Measurements from ENCODE around the gene DAAM2. TPM values are rescaled to one million over a fixed set of nuclear protein-coding genes. Genes with fewer than 3 reads are reported as not detected.

The DAAM2 gene
- polyA plus RNA-seq, 3 donors: not detected

DNA sequence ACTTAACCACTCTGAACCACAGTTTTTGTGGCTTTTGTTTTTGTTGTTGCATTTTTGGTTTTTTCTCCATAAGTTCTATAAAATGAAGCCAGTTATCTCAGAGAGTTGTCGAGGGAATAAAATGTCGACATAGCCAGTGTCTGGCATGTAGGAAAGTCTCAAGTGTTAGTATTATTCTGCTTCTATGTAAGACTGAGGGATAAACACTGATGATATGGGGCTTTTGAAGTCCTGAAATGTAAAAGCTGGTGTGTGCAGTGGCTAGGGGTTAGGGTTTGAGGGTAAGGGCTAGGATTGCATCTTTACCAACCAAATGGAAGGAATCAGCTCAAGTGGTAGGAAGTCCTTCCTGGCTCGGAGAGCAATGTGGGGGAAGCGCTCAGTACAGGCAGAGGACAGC is 59.2 kb downstream of the DAAM2 start:
- peaks cover 0 to 2% (median 0%) of the 10 kb centered on the region in 7 donors for H3K9me3 Mint-ChIP-seq
- H3K4me1 ChIP-seq (ENCODE audit: control insufficient read depth in 1 of 2, insufficient read depth in 2 of 2, low read length in 2 of 2): no peaks in the 10 kb centered on the region
- no peak overlapping the region for H3K9ac ChIP-seq (ENCODE audit: insufficient read depth, low read length, poor library complexity, severe bottlenecking)
- 100% methylated on average over 1 of the region's 4 CpGs for WGBS (ENCODE audit: insufficient coverage)
- no peak overlapping the region for H3K4me2 ChIP-seq (replicated peaks; ENCODE audit: extremely low read depth, low read length, poor library complexity, severe bottlenecking)
- TF ChIP-seq, protein P1, sequence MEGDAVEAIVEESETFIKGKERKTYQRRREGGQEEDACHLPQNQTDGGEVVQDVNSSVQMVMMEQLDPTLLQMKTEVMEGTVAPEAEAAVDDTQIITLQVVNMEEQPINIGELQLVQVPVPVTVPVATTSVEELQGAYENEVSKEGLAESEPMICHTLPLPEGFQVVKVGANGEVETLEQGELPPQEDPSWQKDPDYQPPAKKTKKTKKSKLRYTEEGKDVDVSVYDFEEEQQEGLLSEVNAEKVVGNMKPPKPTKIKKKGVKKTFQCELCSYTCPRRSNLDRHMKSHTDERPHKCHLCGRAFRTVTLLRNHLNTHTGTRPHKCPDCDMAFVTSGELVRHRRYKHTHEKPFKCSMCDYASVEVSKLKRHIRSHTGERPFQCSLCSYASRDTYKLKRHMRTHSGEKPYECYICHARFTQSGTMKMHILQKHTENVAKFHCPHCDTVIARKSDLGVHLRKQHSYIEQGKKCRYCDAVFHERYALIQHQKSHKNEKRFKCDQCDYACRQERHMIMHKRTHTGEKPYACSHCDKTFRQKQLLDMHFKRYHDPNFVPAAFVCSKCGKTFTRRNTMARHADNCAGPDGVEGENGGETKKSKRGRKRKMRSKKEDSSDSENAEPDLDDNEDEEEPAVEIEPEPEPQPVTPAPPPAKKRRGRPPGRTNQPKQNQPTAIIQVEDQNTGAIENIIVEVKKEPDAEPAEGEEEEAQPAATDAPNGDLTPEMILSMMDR (IDR thresholded peaks at IDR 0.05): no peak
- no peak overlapping the region for H3K4me3 ChIP-seq (replicated peaks in 1 of 3; ENCODE audit: low read depth in 2 of 3, low read length in 3 of 3)
- H3K27ac Mint-ChIP-seq: no peak overlapping the region
- intact Hi-C loops (cut with micrococcal nuclease): no loop called here
- H3K79me2 ChIP-seq (ENCODE audit: insufficient read depth, low read length): no peaks in the 10 kb centered on the region
- no peaks in the 10 kb centered on the region for H3K27me3 ChIP-seq (ENCODE audit: control insufficient read depth in 2 of 2, insufficient read depth in 2 of 2, low read length in 2 of 2)
- no peaks in the 10 kb centered on the region for H3K4me1 Mint-ChIP-seq
- H4K20me1 ChIP-seq (ENCODE audit: insufficient read depth, low read length): no peaks in the 10 kb centered on the region
- peaks cover 2 to 9% (median 4%) of the 10 kb centered on the region in 3 donors for H3K27me3 Mint-ChIP-seq (ENCODE audit: low read depth in 3 of 3)
- no peaks in the 10 kb centered on the region for H3K36me3 ChIP-seq (replicated peaks in 1 of 2; ENCODE audit: control insufficient read depth in 1 of 2, insufficient read depth in 2 of 2, low read length in 2 of 2)
- DNase-seq: no peak
- H3K9me3 ChIP-seq (replicated peaks in 1 of 2; ENCODE audit: control insufficient read depth in 1 of 2, insufficient read depth in 1 of 2, low read length in 2 of 2): no peaks in the 10 kb centered on the region
- no peaks in the 10 kb centered on the region for H3K36me3 Mint-ChIP-seq
- H3K4me3 Mint-ChIP-seq: no peak overlapping the region
- H2AFZ ChIP-seq (ENCODE audit: insufficient read depth, low read depth, low read length, poor library complexity, severe bottlenecking): no peak overlapping the region
- H3K27ac ChIP-seq (ENCODE audit: low read depth in 1 of 2, low read length in 2 of 2): no peak overlapping the region

DNA sequence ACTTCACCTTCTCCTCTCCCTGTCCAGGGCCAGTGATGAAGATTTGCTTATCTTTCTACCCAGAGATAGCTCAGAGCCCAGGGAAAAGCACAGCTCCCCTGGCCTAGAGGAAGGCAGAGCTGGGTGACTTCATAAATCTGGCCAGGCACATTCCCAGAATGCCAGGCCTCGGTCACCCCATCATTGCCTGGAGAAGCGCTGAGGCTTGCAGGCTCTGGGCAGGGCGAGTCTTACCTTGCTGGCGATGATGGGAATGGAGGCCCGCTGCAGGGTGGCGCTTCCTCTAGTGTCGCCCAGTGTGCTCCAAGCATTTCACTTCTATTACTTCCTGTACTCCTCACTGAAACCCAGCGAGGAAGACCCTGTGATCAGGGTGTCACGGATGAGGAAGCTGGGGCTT is 60.1 kb downstream of the DAAM2 start:
- 92% methylated on average over 5 of the region's 9 CpGs for WGBS (ENCODE audit: insufficient coverage)
- Histone ChIP-seq H2AFZ (ENCODE audit: insufficient read depth, low read depth, low read length, poor library complexity, severe bottlenecking) (no peak overlapping the region), H3K4me3 (replicated peaks in 1 of 3; ENCODE audit: low read depth in 2 of 3, low read length in 3 of 3) (no peak overlapping the region), H3K4me2 (replicated peaks; ENCODE audit: extremely low read depth, low read length, poor library complexity, severe bottlenecking) (no peak overlapping the region), H3K9ac (ENCODE audit: insufficient read depth, low read length, poor library complexity, severe bottlenecking) (no peak overlapping the region), H3K27me3 (ENCODE audit: control insufficient read depth in 2 of 2, insufficient read depth in 2 of 2, low read length in 2 of 2) (no peaks in the 10 kb centered on the region), H3K9me3 (replicated peaks in 1 of 2; ENCODE audit: control insufficient read depth in 1 of 2, insufficient read depth in 1 of 2, low read length in 2 of 2) (no peaks in the 10 kb centered on the region), H3K4me1 (ENCODE audit: control insufficient read depth in 1 of 2, insufficient read depth in 2 of 2, low read length in 2 of 2) (no peaks in the 10 kb centered on the region), H3K79me2 (ENCODE audit: insufficient read depth, low read length) (no peaks in the 10 kb centered on the region), H4K20me1 (ENCODE audit: insufficient read depth, low read length) (no peaks in the 10 kb centered on the region), H3K36me3 (replicated peaks in 1 of 2; ENCODE audit: control insufficient read depth in 1 of 2, insufficient read depth in 2 of 2, low read length in 2 of 2) (no peaks in the 10 kb centered on the region), H3K27ac (ENCODE audit: low read depth in 1 of 2, low read length in 2 of 2) (no peak overlapping the region)
- Mint-ChIP-seq H3K9me3 (peaks cover 0 to 2% (median 0%) of the 10 kb centered on the region in 7 donors), H3K4me3 (no peak overlapping the region), H3K36me3 (no peaks in the 10 kb centered on the region), H3K27me3 (ENCODE audit: low read depth in 3 of 3) (peaks cover 3 to 9% (median 4%) of the 10 kb centered on the region in 3 donors), H3K4me1 (no peaks in the 10 kb centered on the region), H3K27ac (no peak overlapping the region)
- TF ChIP-seq, protein P1 (IDR thresholded peaks at IDR 0.05): no peak
- DNase-seq: no peak
- intact Hi-C loops (cut with micrococcal nuclease): no loop called here

Measured in CD14-positive monocyte (primary cell).